ENCODE data around the gene RIMKLA.

DNA sequence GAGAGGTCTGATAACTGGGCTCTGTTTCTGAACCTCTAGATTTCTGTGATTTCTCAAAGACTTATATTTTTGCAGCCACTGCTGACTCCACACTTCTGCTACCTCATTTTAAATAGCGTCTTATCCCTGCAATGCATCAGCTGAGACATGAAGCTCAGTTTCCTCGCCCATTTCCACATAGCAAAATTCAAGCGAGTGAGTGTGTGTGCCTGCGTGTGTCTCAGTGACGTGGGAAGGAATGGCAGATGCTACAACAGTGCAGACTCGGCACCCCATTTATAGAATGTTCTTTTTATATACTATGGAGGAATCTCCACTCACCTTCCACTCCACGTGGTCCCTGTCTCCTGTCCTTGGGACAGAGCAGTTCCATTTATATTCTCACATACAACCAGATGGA is 39.5 kb downstream of the RIMKLA start:
- TF ChIP-seq, protein P1, sequence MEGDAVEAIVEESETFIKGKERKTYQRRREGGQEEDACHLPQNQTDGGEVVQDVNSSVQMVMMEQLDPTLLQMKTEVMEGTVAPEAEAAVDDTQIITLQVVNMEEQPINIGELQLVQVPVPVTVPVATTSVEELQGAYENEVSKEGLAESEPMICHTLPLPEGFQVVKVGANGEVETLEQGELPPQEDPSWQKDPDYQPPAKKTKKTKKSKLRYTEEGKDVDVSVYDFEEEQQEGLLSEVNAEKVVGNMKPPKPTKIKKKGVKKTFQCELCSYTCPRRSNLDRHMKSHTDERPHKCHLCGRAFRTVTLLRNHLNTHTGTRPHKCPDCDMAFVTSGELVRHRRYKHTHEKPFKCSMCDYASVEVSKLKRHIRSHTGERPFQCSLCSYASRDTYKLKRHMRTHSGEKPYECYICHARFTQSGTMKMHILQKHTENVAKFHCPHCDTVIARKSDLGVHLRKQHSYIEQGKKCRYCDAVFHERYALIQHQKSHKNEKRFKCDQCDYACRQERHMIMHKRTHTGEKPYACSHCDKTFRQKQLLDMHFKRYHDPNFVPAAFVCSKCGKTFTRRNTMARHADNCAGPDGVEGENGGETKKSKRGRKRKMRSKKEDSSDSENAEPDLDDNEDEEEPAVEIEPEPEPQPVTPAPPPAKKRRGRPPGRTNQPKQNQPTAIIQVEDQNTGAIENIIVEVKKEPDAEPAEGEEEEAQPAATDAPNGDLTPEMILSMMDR (IDR thresholded peaks at IDR 0.05) = no peak
- no peak for TF ChIP-seq EZH2 (IDR thresholded peaks at IDR 0.05; ENCODE audit: borderline replicate concordance, insufficient read depth, low read depth, low read length, poor library complexity, severe bottlenecking)
